AML-193 (cell line): ENCODE results near the gene RAC2.

Source experiments
- DNase-seq, 2 experiments: peaks; one replicate each; lab custom pipeline; 2025; lab: John Stamatoyannopoulos, UW

Gene RAC2

GRCh38 chr22:37176464-37177061, 67.5 kb downstream of the RAC2 start:
- DNase-seq, result peak; percentile 74 to 77

GRCh38 chr22:37175414-37176281, 68.4 kb downstream of the RAC2 start:
- DNase-seq, result no peak
